ENCODE measurements around the gene RNF214.

DNA sequence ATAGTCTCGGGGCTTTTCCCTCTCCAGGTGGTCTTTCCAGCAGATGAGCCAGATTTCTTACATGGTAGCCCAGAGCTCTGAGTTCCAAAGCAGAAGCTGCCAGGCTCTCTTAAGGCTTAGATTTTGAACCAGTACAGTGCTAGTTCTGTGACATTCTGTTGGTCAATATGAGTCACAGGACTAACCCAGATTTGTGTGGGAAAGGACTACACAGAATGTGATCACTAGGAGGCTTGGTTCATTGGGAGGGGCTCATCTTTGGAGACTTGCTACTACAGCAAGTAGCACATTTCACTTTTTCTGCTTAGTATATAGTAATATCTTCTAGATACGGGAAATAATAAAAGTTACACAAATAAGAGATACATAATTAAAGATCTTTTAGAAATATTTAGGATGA lies 24.1 kb downstream of the RNF214 start:
- TF ChIP-seq EZH2 (IDR thresholded peaks at IDR 0.05; ENCODE audit: borderline replicate concordance, low read depth, low read length, severe bottlenecking), result no peak
- TF ChIP-seq, protein P1, sequence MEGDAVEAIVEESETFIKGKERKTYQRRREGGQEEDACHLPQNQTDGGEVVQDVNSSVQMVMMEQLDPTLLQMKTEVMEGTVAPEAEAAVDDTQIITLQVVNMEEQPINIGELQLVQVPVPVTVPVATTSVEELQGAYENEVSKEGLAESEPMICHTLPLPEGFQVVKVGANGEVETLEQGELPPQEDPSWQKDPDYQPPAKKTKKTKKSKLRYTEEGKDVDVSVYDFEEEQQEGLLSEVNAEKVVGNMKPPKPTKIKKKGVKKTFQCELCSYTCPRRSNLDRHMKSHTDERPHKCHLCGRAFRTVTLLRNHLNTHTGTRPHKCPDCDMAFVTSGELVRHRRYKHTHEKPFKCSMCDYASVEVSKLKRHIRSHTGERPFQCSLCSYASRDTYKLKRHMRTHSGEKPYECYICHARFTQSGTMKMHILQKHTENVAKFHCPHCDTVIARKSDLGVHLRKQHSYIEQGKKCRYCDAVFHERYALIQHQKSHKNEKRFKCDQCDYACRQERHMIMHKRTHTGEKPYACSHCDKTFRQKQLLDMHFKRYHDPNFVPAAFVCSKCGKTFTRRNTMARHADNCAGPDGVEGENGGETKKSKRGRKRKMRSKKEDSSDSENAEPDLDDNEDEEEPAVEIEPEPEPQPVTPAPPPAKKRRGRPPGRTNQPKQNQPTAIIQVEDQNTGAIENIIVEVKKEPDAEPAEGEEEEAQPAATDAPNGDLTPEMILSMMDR (IDR thresholded peaks at IDR 0.05; ENCODE audit: borderline replicate concordance, extremely low read depth, low read length, poor library complexity, severe bottlenecking), result no peak
